A549 (cell line): ENCODE results near the gene SMARCD1. TPM values are rescaled to one million over a fixed set of nuclear protein-coding genes. Genes with fewer than 3 reads are reported as not detected.

Experiments
- ATAC-seq, 2 experiments: fragments of 200-7000 bp in 1 of 2; fragments of >200 bp in 1 of 2; cut with Nextera tagmentation in 1 of 2; cut with Tn5 transposase in 1 of 2; 3 replicates each; pipeline versions ENCODE4 v1.8.0 to v1.9.1; 2018 to 2020; ENCODE audit warnings: mild to moderate bottlenecking in 1 of 2, moderate library complexity in 1 of 2
- CTCF ChIA-PET: fragments of 300-600 bp; sonication (Branson Sonifier 250); formaldehyde crosslinking; extraction: SDS; loops from one replicate; lab custom pipeline; 2021; ENCODE audit warnings: antibody characterized with exemption, inconsistent platforms; lab: Yijun Ruan, JAX
- POLR2A ChIA-PET: fragments of 350-600 bp; formaldehyde crosslinking; extraction: SDS; loops from one replicate; lab custom pipeline; 2021; ENCODE audit warnings: antibody characterized with exemption, inconsistent platforms; lab: Yijun Ruan, JAX
- DNase-seq, 2 experiments: peaks; one replicate each; pipeline versions ENCODE4 v3.0.0 to v3.0.0-alpha.2; 2011 to 2016; ENCODE audit warnings: low read depth in 1 of 2, low spot score in 1 of 2
- FAIRE-seq: peaks from 2 replicates; lab custom pipeline; 2011; peaks lifted over from hg19 to GRCh38; lab: Jason Lieb, UNC
- H3K27ac ChIP-seq, 2 experiments: fragments of >200 bp; sonication (Bioruptor Twin); formaldehyde crosslinking; 3 replicates each; pipeline ENCODE4 v1.5.1; 2016 to 2017
- H3K4me1 ChIP-seq: fragments of >200 bp; sonication (Bioruptor Twin); formaldehyde crosslinking; 3 replicates; pipeline ENCODE4 v1.6.1; 2016
- H3K4me2 ChIP-seq: fragments of >200 bp; sonication (Bioruptor Twin); formaldehyde crosslinking; 3 replicates; pipeline ENCODE4 v1.6.1; 2016
- H3K4me3 ChIP-seq: fragments of >200 bp; sonication (Bioruptor Twin); formaldehyde crosslinking; 3 replicates; pipeline ENCODE4 v1.5.1; 2016
- H3K9me3 ChIP-seq: fragments of >200 bp; sonication (Bioruptor Twin); formaldehyde crosslinking; 3 replicates; pipeline ENCODE4 v1.6.1; 2016
- BHLHE40 ChIP-seq: IDR thresholded peaks from 2 replicates; pipeline ENCODE4 v1.6.1; 2012; ENCODE audit warnings: low read depth, low read length, inconsistent platforms
- CEBPB ChIP-seq, 2 experiments: fragments of >200 bp in 1 of 2; sonication (Bioruptor Twin) in 1 of 2; formaldehyde crosslinking in 1 of 2; IDR thresholded peaks; 2 replicates each; pipeline ENCODE4 v1.6.1; 2012 to 2016
- E2F6 ChIP-seq: IDR thresholded peaks from 2 replicates; pipeline ENCODE4 v1.6.1; 2012; ENCODE audit warnings: low read depth, borderline replicate concordance
- EHMT2 ChIP-seq: fragments of 200-600 bp; sonication (generic); IDR thresholded peaks from 2 replicates; pipeline ENCODE4 v1.6.1; 2016; ENCODE audit warnings: antibody characterized with exemption, low read depth, mild to moderate bottlenecking, moderate library complexity
- ESRRA ChIP-seq: fragments of 150-350 bp; IDR thresholded peaks from 2 replicates; pipeline ENCODE4 v1.6.1; 2014; ENCODE audit warnings: mild to moderate bottlenecking, low read length, borderline replicate concordance
- FOSL2 ChIP-seq, 2 experiments: fragments of 450-650 bp in 1 of 2; fragments of >200 bp in 1 of 2; sonication (Bioruptor Twin) in 1 of 2; formaldehyde crosslinking; IDR thresholded peaks; 2 replicates each; pipeline versions ENCODE4 v1.5.0 to v1.6.1; 2016 to 2020; ENCODE audit warnings: mild to moderate bottlenecking in 1 of 2, moderate library complexity in 1 of 2
- GATA3 ChIP-seq: IDR thresholded peaks from 2 replicates; pipeline ENCODE4 v1.6.1; 2012; ENCODE audit warnings: borderline replicate concordance
- HMGXB4 ChIP-seq: fragments of 250-450 bp; sonication (Bioruptor Pico); IDR thresholded peaks from 2 replicates; pipeline ENCODE4 v1.5.0; 2021; ENCODE audit warnings: mild to moderate bottlenecking, moderate library complexity, borderline replicate concordance
- HOXA7 ChIP-seq: fragments of 250-450 bp; sonication (Bioruptor Pico); IDR thresholded peaks from 2 replicates; pipeline ENCODE4 v1.5.0; 2020; ENCODE audit warnings: mild to moderate bottlenecking, moderate library complexity
- HOXB13 ChIP-seq: fragments of 250-450 bp; sonication (Bioruptor Pico); IDR thresholded peaks from 2 replicates; pipeline ENCODE4 v1.5.0; 2020; ENCODE audit warnings: low read depth, mild to moderate bottlenecking, moderate library complexity
- HOXB5 ChIP-seq: fragments of 250-450 bp; sonication (Bioruptor Pico); IDR thresholded peaks from 2 replicates; pipeline ENCODE4 v1.5.0; 2020; ENCODE audit warnings: mild to moderate bottlenecking, moderate library complexity
- KDM1A ChIP-seq: fragments of 200-600 bp; sonication (generic); IDR thresholded peaks from 2 replicates; pipeline ENCODE4 v1.6.1; 2016; ENCODE audit warnings: low read depth, mild to moderate bottlenecking
- MAX ChIP-seq: IDR thresholded peaks from 2 replicates; pipeline ENCODE4 v1.6.1; 2012
- MAZ ChIP-seq: fragments of 150-350 bp; IDR thresholded peaks from 2 replicates; pipeline ENCODE4 v1.6.1; 2014; ENCODE audit warnings: antibody characterized with exemption, low read depth, low read length, borderline replicate concordance
- POLR2AphosphoS2 ChIP-seq: conservative IDR thresholded peaks from 2 replicates; pipeline ENCODE4 v1.6.1; 2012; ENCODE audit warnings: low read length, improper control_type of control experiment, inconsistent platforms
- RAD21 ChIP-seq, 2 experiments: fragments of >200 bp in 1 of 2; sonication (Bioruptor Twin) in 1 of 2; formaldehyde crosslinking in 1 of 2; IDR thresholded peaks in 1 of 2; conservative IDR thresholded peaks in 1 of 2; 2 replicates in 1 of 2; 3 replicates in 1 of 2; pipeline ENCODE4 v1.6.1; 2012 to 2018; ENCODE audit warnings: inconsistent platforms in 1 of 2
- RFX5 ChIP-seq: fragments of 450-650 bp; IDR thresholded peaks from 2 replicates; pipeline ENCODE4 v1.7.1; 2014; ENCODE audit warnings: antibody characterized with exemption, mild to moderate bottlenecking, moderate library complexity
- ZFP36 ChIP-seq: fragments of 450-650 bp; IDR thresholded peaks from 2 replicates; pipeline ENCODE4 v1.6.1; 2014; ENCODE audit warnings: borderline replicate concordance; ENCODE audit not compliant: partially characterized antibody
- ZNF302 ChIP-seq: fragments of 250-450 bp; sonication (Bioruptor Pico); IDR thresholded peaks from 2 replicates; pipeline ENCODE4 v1.9.0; 2021; ENCODE audit warnings: inconsistent platforms, mild to moderate bottlenecking, moderate library complexity
- ZSCAN20 ChIP-seq: fragments of 250-450 bp; sonication (Bioruptor Pico); IDR thresholded peaks from 2 replicates; pipeline ENCODE4 v1.8.0; 2022; ENCODE audit warnings: mild to moderate bottlenecking, moderate library complexity
- WGBS: methylation state at CpG from one replicate; pipeline ENCODE4 v1.1.6; 2017; ENCODE audit errors: missing lambda C conversion rate; 5-methylcytosine and 5-hydroxymethylcytosine counted together
- polyA plus RNA-seq, 4 experiments: library from polyadenylated mRNA; depleted of rRNA in 3 of 4; stranded (reverse); fragments of >200 nt; fragmentation: RNase III in 1 of 4; extraction: RNeasy Plus Mini Kit Qiagen cat#74134 plus additional on column Dnase treatment in 1 of 4; gene quantifications; 2 replicates in 3 of 4; 3 replicates in 1 of 4; pipeline ENCODE4 v1.2.3, GENCODE V29; 2011 to 2017

The SMARCD1 gene
- polyA plus RNA-seq, 2 of the 4 experiments (the other 2 are of a cell fraction): 62.5 to 80.7 TPM

GRCh38 chr12:50062728-50063460 is 22.2 kb upstream of the SMARCD1 start:
- ChIA-PET CTCF (interaction anchor here (0.5 to 33.6 kb wide), 9 partner anchors 8 to 965 kb away, joined by 3 to 708 read pairs (median 13); partner anchors contain the start of genes AQP5, AQP6 and COX14), POLR2A (no interaction called here)
- FAIRE-seq (no peak), ATAC-seq (no peak), DNase-seq (no peak)
- TF ChIP-seq FOSL2 (IDR thresholded peaks at IDR 0.05) (no peak), FOSL2 (CRISPR knock-in tag; IDR thresholded peaks at IDR 0.05) (no peak), GATA3 (no peak), ZFP36 (no peak), ESRRA (no peak), POLR2AphosphoS2 (no peak)
- Histone ChIP-seq H3K9me3 (no peaks in the 10 kb centered on the region), H3K4me2 (no peak overlapping the region), H3K4me1 (peaks cover 13% of the 10 kb centered on the region; the same call in 2 of the 3 replicates), H3K4me3 (no peak overlapping the region), H3K27ac (no peak overlapping the region)
- 72% methylated on average over 5 of the region's 5 CpGs for WGBS

GRCh38 chr12:50065726-50066310 is 19.3 kb upstream of the SMARCD1 start:
- H3K4me3 ChIP-seq: no peak overlapping the region
- DNase-seq (no peak), ATAC-seq (no peak)
- H3K4me2 ChIP-seq: no peak overlapping the region
- TF ChIP-seq RAD21 (conservative IDR thresholded peaks at IDR 0.05 in 1 of 2, IDR thresholded peaks at IDR 0.05 in 1 of 2) (no peak), HMGXB4 (CRISPR knock-in tag) (no peak), HOXB13 (CRISPR knock-in tag) (no peak), GATA3 (no peak), KDM1A (no peak), RFX5 (no peak), MAX (no peak), BHLHE40 (no peak), EHMT2 (no peak), HOXA7 (no peak), MAZ (no peak), HOXB5 (no peak), E2F6 (no peak), ZNF302 (CRISPR knock-in tag) (no peak), CEBPB (IDR thresholded peaks at IDR 0.05) (no peak), ZSCAN20 (no peak)
- TF ChIP-seq, all 56 proteins: peak for 0
- WGBS: 74% methylated on average over 3 of the region's 3 CpGs
- Histone ChIP-seq H3K9me3 (no peaks in the 10 kb centered on the region), H3K27ac (no peak overlapping the region), H3K4me1 (peaks cover 10% of the 10 kb centered on the region; the same call in 2 of the 3 replicates)
- no peak for FAIRE-seq
- ChIA-PET CTCF (interaction anchor here (0.9 to 33.6 kb wide), 10 partner anchors 11 to 198 kb away, joined by 3 to 708 read pairs (median 28); partner anchors contain the start of genes AQP5 and AQP6), POLR2A (no interaction called here)
